ENCODE data around the gene HOXC4.

- TF ChIP-seq EZH2 (IDR thresholded peaks at IDR 0.05; ENCODE audit: insufficient read depth, poor library complexity, severe bottlenecking) (no peak), EZH2phosphoT487 (IDR thresholded peaks at IDR 0.05; ENCODE audit: insufficient read depth, low read depth) (no peak)
Measured at GRCh38 chr12:54021432-54022013, 32.1 kb upstream of the HOXC4 start.

All from GM23248 (cell line).